Ishikawa (cell line): ENCODE data around the gene GZMB.
A peak's percentile ranks its signal among the peaks of the same experiment; 100 is the strongest.

Experiments
- CEBPB ChIP-seq: IDR thresholded peaks from 2 replicates; pipeline ENCODE4 v1.6.1; 2012
- CREB1 ChIP-seq: IDR thresholded peaks from 2 replicates; pipeline ENCODE4 v1.6.1; 2012; ENCODE audit warnings: low read depth
- EGR1 ChIP-seq: IDR thresholded peaks from 2 replicates; pipeline ENCODE4 v1.6.1; 2012
- EP300 ChIP-seq: IDR thresholded peaks from 2 replicates; pipeline ENCODE4 v1.6.1; 2012; ENCODE audit warnings: borderline replicate concordance
- FOXM1 ChIP-seq: IDR thresholded peaks from 2 replicates; pipeline ENCODE4 v1.6.1; 2012; ENCODE audit warnings: low read depth, borderline replicate concordance
- NFIC ChIP-seq: IDR thresholded peaks from 2 replicates; pipeline ENCODE4 v1.6.1; 2012
- RAD21 ChIP-seq: IDR thresholded peaks from 2 replicates; pipeline ENCODE4 v1.6.1; 2012; ENCODE audit warnings: low read depth
- TAF1 ChIP-seq: IDR thresholded peaks from 2 replicates; pipeline ENCODE4 v1.6.1; 2012; ENCODE audit warnings: low read depth, mild to moderate bottlenecking
- TCF12 ChIP-seq: IDR thresholded peaks from 2 replicates; pipeline ENCODE4 v1.6.1; 2012; ENCODE audit warnings: low read depth
- TEAD4 ChIP-seq: IDR thresholded peaks from 2 replicates; pipeline ENCODE4 v1.6.1; 2012
- YY1 ChIP-seq: IDR thresholded peaks from 2 replicates; pipeline ENCODE4 v1.6.1; 2012; ENCODE audit warnings: low read depth
- ZBTB7A ChIP-seq: IDR thresholded peaks from 2 replicates; pipeline ENCODE4 v1.6.1; 2012; ENCODE audit warnings: low read depth
- TF ChIP-seq, protein P1 (sequence below): IDR thresholded peaks from 2 replicates; pipeline ENCODE4 v1.6.1; 2012; ENCODE audit warnings: low read depth, mild to moderate bottlenecking
- TF ChIP-seq, protein P2 (sequence below): IDR thresholded peaks from 2 replicates; pipeline ENCODE4 v1.6.1; 2012
- TF ChIP-seq, protein P3 (sequence below): IDR thresholded peaks from 2 replicates; pipeline ENCODE4 v1.6.1; 2012

Gene GZMB

DNA sequence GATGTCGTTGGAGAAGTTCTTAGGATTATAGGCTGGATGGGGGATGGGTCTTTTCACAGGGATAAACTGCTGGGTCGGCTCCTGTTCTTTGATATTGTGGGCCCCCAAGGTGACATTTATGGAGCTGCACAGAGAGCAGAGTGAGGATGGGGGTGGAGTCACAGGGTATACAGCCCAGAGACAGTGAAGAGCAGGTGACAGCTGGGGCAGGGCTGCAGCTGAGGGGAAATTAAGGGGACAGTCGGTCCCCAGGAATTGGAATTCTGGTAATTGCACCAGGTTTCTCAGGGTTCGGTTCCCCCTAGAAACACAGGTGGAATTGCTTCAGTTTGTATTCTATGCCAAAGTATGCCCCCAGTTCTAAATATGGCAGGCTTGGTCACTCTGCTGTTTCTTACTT is 1.7 kb downstream of the GZMB start:
- TF ChIP-seq CEBPB, result no peak
- TF ChIP-seq NFIC, result no peak
- no peak for TF ChIP-seq CREB1
- TF ChIP-seq TAF1, result no peak
- TF ChIP-seq, protein P1, sequence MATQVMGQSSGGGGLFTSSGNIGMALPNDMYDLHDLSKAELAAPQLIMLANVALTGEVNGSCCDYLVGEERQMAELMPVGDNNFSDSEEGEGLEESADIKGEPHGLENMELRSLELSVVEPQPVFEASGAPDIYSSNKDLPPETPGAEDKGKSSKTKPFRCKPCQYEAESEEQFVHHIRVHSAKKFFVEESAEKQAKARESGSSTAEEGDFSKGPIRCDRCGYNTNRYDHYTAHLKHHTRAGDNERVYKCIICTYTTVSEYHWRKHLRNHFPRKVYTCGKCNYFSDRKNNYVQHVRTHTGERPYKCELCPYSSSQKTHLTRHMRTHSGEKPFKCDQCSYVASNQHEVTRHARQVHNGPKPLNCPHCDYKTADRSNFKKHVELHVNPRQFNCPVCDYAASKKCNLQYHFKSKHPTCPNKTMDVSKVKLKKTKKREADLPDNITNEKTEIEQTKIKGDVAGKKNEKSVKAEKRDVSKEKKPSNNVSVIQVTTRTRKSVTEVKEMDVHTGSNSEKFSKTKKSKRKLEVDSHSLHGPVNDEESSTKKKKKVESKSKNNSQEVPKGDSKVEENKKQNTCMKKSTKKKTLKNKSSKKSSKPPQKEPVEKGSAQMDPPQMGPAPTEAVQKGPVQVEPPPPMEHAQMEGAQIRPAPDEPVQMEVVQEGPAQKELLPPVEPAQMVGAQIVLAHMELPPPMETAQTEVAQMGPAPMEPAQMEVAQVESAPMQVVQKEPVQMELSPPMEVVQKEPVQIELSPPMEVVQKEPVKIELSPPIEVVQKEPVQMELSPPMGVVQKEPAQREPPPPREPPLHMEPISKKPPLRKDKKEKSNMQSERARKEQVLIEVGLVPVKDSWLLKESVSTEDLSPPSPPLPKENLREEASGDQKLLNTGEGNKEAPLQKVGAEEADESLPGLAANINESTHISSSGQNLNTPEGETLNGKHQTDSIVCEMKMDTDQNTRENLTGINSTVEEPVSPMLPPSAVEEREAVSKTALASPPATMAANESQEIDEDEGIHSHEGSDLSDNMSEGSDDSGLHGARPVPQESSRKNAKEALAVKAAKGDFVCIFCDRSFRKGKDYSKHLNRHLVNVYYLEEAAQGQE, result no peak
- TF ChIP-seq, protein P2, sequence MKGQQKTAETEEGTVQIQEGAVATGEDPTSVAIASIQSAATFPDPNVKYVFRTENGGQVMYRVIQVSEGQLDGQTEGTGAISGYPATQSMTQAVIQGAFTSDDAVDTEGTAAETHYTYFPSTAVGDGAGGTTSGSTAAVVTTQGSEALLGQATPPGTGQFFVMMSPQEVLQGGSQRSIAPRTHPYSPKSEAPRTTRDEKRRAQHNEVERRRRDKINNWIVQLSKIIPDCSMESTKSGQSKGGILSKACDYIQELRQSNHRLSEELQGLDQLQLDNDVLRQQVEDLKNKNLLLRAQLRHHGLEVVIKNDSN, result no peak
- no peak for TF ChIP-seq EP300
- TF ChIP-seq ZBTB7A, result no peak
- TF ChIP-seq EGR1, result no peak
- no peak for TF ChIP-seq YY1
- no peak for TF ChIP-seq RAD21
- TF ChIP-seq TEAD4, result no peak

DNA sequence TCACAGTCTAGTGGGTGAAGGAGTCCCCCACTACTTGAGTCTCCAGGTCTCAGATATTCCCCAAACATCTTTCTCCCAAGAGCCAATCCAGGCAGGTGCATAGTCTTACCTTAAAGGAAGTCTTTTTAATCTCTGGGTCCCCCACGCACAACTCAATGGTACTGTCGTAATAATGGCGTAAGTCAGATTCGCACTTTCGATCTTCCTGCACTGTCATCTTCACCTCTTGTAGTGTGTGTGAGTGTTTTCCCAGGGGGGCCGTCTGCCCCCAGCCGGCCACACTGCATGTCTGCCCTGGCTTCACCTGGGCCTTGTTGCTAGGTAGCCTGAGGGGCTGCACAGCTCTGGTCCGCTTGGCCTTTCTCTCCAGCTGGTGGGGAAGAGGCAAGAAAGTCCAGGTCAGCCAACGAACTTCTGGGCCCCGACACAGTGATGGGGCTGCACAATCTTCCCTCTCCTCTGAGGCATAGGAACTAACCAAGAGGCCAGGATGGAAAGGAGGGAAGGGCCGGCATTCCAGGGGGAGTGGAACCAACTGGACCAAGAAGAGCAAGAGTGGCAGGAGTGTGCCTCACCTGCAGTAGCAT is 2.1 kb downstream of the GZMB start:
- TF ChIP-seq NFIC, result no peak
- no peak for TF ChIP-seq EGR1
- TF ChIP-seq, protein P1, result no peak
- TF ChIP-seq TCF12, result no peak
- TF ChIP-seq TEAD4, result no peak
- TF ChIP-seq EP300, result no peak
- TF ChIP-seq FOXM1, result no peak
- TF ChIP-seq RAD21, result no peak
- no peak for TF ChIP-seq CEBPB
- TF ChIP-seq, protein P3, sequence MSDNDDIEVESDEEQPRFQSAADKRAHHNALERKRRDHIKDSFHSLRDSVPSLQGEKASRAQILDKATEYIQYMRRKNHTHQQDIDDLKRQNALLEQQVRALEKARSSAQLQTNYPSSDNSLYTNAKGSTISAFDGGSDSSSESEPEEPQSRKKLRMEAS, result no peak
- TF ChIP-seq YY1, result no peak
- TF ChIP-seq, protein P2, result no peak
- TF ChIP-seq CREB1, result no peak
- TF ChIP-seq TAF1, result no peak
- no peak for TF ChIP-seq ZBTB7A

DNA sequence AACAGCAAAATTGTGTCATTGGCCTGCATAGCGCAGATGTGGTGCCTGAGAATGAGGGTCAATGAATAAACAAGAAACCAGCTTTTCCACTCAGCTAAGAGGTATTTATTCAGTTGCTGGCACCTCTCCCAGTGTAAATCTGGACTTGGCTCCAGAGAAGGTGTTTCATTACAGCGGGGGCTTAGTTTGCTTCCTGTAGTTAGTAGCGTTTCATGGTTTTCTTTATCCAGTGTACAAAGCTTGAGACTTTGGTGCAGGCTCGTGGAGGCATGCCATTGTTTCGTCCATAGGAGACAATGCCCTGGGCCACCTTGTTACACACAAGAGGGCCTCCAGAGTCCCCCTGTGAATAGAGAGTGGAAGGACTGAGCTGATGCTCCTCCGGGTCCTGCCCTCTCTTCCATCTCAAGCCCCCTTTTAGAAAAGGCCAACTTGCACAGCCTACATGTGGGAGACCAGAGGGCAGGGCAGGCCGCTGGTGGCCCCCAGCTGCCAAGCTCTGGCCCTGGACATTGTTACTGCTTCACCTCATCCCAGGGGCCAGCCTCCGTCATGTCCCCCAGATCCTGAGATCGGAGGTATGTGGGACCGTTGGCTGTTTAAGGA is 3.0 kb downstream of the GZMB start:
- TF ChIP-seq TCF12 (peak; percentile 37; the same call in 1 of the 2 replicates), CEBPB (peak; percentile 39), TAF1 (no peak), EGR1 (no peak), TEAD4 (0 out of 2 replicates have a peak, but pooled peaks have one; percentile 11), NFIC (peak; percentile 81)
- TF ChIP-seq, protein P3, result no peak; the same call in 1 of the 2 replicates

DNA sequence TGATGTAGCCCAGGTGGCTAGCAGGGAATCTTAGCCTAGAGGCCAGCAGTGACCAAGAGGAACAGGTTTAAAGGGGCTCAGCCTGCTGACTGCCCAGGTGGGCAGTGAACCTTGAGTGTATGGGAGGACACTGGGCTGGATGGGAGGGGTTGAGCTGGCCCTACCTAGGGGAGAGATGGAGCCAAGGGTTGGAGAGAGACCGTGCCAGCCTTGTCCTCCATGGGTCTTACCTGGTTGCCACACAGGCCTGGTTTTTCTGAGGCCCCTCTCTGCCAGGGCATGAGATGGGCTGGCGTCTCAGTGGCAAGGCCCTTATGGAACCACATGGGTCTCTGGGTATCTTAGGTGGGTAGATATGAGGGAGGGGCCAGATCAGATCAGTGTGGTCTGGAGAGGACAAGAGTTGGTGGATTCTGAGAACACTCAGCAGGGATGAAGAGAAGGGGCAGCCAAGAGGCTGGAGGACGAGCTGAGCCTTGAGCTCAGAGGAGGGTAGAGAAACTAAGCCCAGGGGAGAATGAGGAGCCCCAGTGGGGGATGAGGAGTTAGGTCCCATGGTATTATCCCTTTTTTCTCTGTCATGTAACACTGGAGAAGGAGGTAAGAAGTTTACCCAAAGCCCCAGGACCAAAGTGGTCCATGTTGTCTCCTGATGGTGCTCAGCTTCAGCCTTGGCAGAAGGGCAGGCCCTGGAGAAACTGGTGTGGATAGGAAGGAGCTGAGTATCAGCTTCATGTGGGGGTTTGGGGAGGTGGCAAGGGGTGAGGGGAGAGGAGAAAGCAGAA is 3.7 kb downstream of the GZMB start:
- TF ChIP-seq ZBTB7A (no peak), FOXM1 (no peak), NFIC (no peak)
- TF ChIP-seq, protein P1, result no peak
